Erythroblast (primary cell): ENCODE data around the gene RALBP1.

Source experiments
- DNase-seq, 2 experiments: peaks; one replicate each; lab custom pipeline; 2025; lab: John Stamatoyannopoulos, UW
- GATA1 ChIP-seq: IDR thresholded peaks from 2 replicates; pipeline ENCODE4 v1.6.1; 2011; ENCODE audit warnings: low read depth, mild to moderate bottlenecking, control low read depth, low read length, moderate library complexity
- POLR2A ChIP-seq: IDR thresholded peaks from 2 replicates; pipeline ENCODE4 v1.6.1; 2011; ENCODE audit warnings: mild to moderate bottlenecking, low read length

RALBP1 gene

GRCh38 chr18:9581667-9582066 lies 106.4 kb downstream of the RALBP1 start:
- no peak for TF ChIP-seq GATA1
- no peak for TF ChIP-seq POLR2A

GRCh38 chr18:9586814-9587213 lies 111.5 kb downstream of the RALBP1 start:
- TF ChIP-seq POLR2A = no peak
- TF ChIP-seq GATA1 = no peak
- no peak for DNase-seq

More at GRCh38 chr18:9581667-9582066, 106.4 kb downstream of the RALBP1 start:
- DNase-seq = peak in 1 of 2 experiments; percentile 14
